Activated CD8-positive, alpha-beta memory T cell treated with anti-CD3 and anti-CD28 coated beads, Interleukin-2, amount 10 ng/mL, durations not matched to agents 7 days and 5 days (primary cell): ENCODE results near the gene FSD1. TPM values are rescaled to one million over a fixed set of nuclear protein-coding genes. Genes with fewer than 3 reads are reported as not detected.
"Not testable (repeated sequence)": the region's sequence is repeated elsewhere in the genome, so short reads cannot be mapped to it uniquely, and the experiment has no call there.

Source experiments
- ATAC-seq: fragments of 150-1000 bp; cut with Tn5 transposase; one replicate; pipeline ENCODE4 v1.10.0; 2021; ENCODE audit warnings: moderate library complexity
- CTCF ChIA-PET: fragments of 350-600 bp; sonication (Branson Sonifier 250); formaldehyde crosslinking; loops from one replicate; lab custom pipeline; 2021; ENCODE audit warnings: antibody characterized with exemption; lab: Charles Lee
- DNase-seq: peaks from one replicate; pipeline ENCODE4 v3.0.0-alpha.2; 2020
- H3K27ac Mint-ChIP-seq: one replicate; pipeline ENCODE4 v1.8.0; 2021; ENCODE audit warnings: mild to moderate bottlenecking, mixed read lengths
- H3K27me3 Mint-ChIP-seq: one replicate; pipeline ENCODE4 v1.8.0; 2021; ENCODE audit warnings: mixed read lengths
- H3K36me3 Mint-ChIP-seq: one replicate; pipeline ENCODE4 v1.8.0; 2021; ENCODE audit warnings: mild to moderate bottlenecking, mixed read lengths
- H3K4me1 Mint-ChIP-seq: one replicate; pipeline ENCODE4 v1.8.0; 2021; ENCODE audit warnings: mixed read lengths
- H3K4me3 Mint-ChIP-seq: one replicate; pipeline ENCODE4 v1.8.0; 2021; ENCODE audit warnings: mild to moderate bottlenecking, moderate library complexity, mixed read lengths
- H3K9me3 Mint-ChIP-seq: one replicate; pipeline ENCODE4 v1.8.0; 2022; ENCODE audit warnings: low read depth, mixed read lengths
- total RNA-seq, 2 experiments: library from RNA; stranded (reverse); gene quantifications; one replicate each; pipeline ENCODE4 v1.2.3, GENCODE V29; 2021

Gene FSD1
- total RNA-seq, 2 experiments from 2014 or later, result 24.7 to 30.6 TPM

DNA sequence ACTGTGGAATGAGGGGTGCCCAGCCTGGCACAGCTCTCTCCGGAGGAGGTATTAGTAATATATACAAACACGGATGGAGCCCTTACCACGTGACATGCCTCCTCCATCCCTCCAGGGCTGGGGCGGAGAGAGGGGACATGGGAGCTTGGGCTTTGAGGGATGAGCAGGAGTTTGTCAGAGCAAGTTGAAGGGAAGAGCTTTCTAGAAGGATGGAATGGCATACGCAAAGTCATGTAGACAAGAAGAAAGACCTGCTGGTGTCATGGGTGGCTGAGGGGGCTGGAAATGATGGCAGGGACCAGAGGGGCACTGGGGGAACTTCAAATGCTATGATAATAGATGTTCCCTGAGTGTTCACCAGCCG, 41.6 kb downstream of the FSD1 start:
- Mint-ChIP-seq H3K36me3 (peaks cover 11% of the 10 kb centered on the region), H3K4me1 (peaks cover 17% of the 10 kb centered on the region), H3K4me3 (no peak overlapping the region), H3K27ac (no peak overlapping the region), H3K27me3 (no peaks in the 10 kb centered on the region), H3K9me3 (no peaks in the 10 kb centered on the region)
- CTCF ChIA-PET, result interaction anchor here (4.4 kb wide), 1 partner anchor 79 kb away, joined by 31 read pairs; no protein-coding TSS in a partner anchor
- DNase-seq (no peak), ATAC-seq (no peak)

DNA sequence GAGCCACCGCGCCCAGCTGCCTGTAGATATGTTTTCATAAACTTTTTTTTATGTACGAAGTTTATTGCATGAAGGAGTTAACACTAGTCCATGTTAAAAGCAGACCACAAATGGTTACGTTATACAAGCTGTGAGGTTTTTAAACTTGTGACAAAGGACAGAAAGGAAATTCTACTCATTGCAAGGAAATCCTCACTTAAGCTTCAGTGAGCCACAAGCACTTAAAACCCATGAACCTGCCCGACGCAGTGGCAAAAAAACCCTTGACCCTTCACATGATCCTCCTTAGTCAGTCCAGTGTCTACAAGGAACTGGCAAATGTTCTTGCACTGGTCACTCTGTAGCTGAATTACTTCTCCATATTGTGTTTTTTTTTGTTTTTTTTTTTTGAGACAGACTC, 43.1 kb downstream of the FSD1 start:
- no peak overlapping the region for H3K4me3 Mint-ChIP-seq
- H3K27me3 Mint-ChIP-seq, result no peaks in the 10 kb centered on the region
- DNase-seq (no peak), ATAC-seq (no peak)
- H3K4me1 Mint-ChIP-seq, result peaks cover 14% of the 10 kb centered on the region
- no peak overlapping the region for H3K27ac Mint-ChIP-seq
- H3K9me3 Mint-ChIP-seq, result no peaks in the 10 kb centered on the region
- CTCF ChIA-PET, result interaction anchor here (0.6 to 4.4 kb wide), 4 partner anchors 15 to 80 kb away, joined by 3 to 31 read pairs (median 4); no protein-coding TSS in a partner anchor
- peaks cover 11% of the 10 kb centered on the region for H3K36me3 Mint-ChIP-seq

DNA sequence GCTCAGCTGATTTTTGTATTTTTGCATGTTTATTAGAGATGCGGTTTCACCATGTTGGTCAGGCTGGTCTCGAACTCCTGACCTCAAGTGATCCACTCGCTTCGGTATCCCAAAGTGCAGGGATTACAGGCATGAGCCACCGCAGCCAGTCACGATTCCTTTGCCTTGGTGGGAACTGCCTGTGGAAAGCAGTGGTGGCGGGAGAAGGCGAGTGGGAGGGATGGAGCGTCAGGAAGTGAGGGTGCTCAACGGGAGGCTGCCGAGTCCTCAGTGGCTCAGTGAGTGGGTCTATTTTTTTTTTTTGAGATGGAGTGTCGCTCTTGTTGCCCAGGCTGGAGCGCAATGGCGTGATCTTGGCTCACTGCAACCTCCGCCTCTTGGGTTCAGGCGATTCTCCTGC, 44.8 kb downstream of the FSD1 start:
- not testable (repeated sequence) for H3K9me3 Mint-ChIP-seq, H3K4me3 Mint-ChIP-seq, ATAC-seq, H3K4me1 Mint-ChIP-seq, H3K27me3 Mint-ChIP-seq, DNase-seq, H3K27ac Mint-ChIP-seq
- CTCF ChIA-PET, result interaction anchor here (0.5 to 4.4 kb wide), 2 partner anchors 82 to 362 kb away, joined by 4 to 31 read pairs; no protein-coding TSS in a partner anchor
- peaks cover 11% of the 10 kb centered on the region for H3K36me3 Mint-ChIP-seq

DNA sequence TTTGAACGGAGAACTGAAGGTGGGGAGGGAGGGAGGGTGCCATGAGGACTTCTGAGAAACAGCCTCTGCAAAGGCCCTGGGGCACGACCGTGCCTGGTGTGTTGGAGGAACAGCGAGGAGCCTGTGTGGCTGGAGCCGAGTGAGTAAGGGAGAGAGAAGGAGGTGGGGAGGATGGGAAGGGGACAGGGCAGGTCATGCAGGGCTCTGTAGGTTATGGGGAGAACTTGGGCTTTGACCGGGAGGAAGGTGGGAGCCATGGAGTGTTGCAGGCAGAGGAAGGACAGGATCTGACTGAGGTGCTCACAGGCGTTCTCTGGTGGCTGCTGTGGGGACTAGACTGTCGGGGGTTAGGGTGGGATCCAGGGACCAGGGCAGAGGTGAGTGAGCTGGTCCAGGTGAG, 45.7 kb downstream of the FSD1 start:
- no peaks in the 10 kb centered on the region for H3K9me3 Mint-ChIP-seq
- peaks cover 8% of the 10 kb centered on the region for H3K4me1 Mint-ChIP-seq
- no peak overlapping the region for H3K27ac Mint-ChIP-seq
- H3K4me3 Mint-ChIP-seq, result no peak overlapping the region
- H3K27me3 Mint-ChIP-seq, result no peaks in the 10 kb centered on the region
- ATAC-seq (no peak), DNase-seq (no peak)
- CTCF ChIA-PET, result interaction anchor here (5.8 kb wide), 1 partner anchor 84 kb away, joined by 125 read pairs; no protein-coding TSS in a partner anchor
- peaks cover 11% of the 10 kb centered on the region for H3K36me3 Mint-ChIP-seq

DNA sequence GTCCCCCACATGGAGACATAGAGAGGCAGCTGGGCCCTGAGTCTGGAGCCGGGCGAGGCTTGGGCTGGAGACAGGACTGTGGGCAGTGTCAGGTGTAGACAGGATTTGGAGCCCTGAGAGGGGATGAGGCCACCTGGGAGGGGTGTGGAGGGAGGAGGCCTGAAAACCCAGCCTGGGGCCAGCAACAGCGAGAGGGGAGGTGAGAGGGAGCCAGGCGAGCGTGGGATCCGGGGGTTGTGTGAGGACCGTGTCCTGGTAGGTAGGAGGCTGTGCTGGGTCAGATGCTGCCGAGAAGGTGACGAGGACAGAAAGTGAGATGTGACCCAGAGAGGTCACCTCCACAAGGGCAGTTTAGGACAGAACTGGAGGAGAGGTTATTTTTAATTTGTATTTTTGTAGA, 46.3 kb downstream of the FSD1 start:
- CTCF ChIA-PET, result interaction anchor here (5.8 kb wide), 1 partner anchor 85 kb away, joined by 125 read pairs; no protein-coding TSS in a partner anchor
- H3K27me3 Mint-ChIP-seq, result no peaks in the 10 kb centered on the region
- H3K4me1 Mint-ChIP-seq, result peaks cover 4% of the 10 kb centered on the region
- no peak for DNase-seq
- ATAC-seq, result no peak
- no peaks in the 10 kb centered on the region for H3K9me3 Mint-ChIP-seq
- no peak overlapping the region for H3K27ac Mint-ChIP-seq
- H3K4me3 Mint-ChIP-seq, result no peak overlapping the region
- peaks cover 7% of the 10 kb centered on the region for H3K36me3 Mint-ChIP-seq

DNA sequence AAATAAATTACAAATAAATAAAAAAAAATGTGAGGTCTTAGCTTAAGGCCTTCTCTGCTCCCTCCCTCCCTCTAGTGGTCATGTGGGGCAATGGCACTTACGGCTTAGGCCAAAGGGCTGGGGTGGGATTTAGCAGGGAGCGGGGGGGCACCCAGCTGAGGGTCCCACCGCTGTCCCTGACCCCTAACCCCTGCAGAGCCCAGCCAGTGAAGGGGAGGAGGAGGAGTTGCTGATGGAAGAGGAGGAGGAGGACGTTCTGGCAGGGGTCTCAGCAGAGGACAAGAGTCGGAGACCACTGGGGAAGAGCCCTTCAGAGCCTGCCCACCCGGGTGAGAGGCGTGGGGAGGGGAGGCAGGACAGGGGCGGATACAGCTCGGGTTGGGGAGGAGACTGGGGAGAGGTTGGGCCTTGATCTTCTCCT, 48.3 kb downstream of the FSD1 start:
- CTCF ChIA-PET, result interaction anchor here (0.6 to 5.8 kb wide), 38 partner anchors 9 to 367 kb away, joined by 3 to 125 read pairs (median 6); partner anchors contain the start of genes CHAF1A, FSD1, MPND and SH3GL1
- Mint-ChIP-seq H3K9me3 (no peaks in the 10 kb centered on the region), H3K27me3 (no peaks in the 10 kb centered on the region), H3K4me1 (peaks cover 1% of the 10 kb centered on the region), H3K36me3 (no peaks in the 10 kb centered on the region), H3K4me3 (no peak overlapping the region), H3K27ac (no peak overlapping the region)
- ATAC-seq (peak; percentile 69), DNase-seq (peak; percentile 76)

DNA sequence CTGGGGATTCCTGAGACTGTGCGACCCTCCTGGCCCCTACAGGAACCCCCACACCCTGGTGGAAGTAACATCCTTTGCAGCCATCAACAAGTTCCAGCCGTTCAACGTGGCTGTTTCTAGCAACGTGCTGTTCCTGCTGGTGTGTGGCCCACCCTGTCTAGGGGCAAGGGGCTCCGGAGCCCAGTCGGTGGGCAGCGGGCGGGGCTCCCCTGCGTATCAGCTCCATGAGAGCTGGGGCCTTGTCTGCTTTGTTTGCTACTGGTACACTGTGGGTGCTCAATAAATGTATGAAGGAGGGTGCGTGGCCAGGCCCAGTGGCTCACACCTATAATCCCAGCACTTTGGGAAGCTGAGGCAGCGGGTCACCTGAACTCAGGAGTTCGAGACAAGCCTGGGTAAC, 49.9 kb downstream of the FSD1 start:
- H3K9me3 Mint-ChIP-seq, result no peaks in the 10 kb centered on the region
- no peaks in the 10 kb centered on the region for H3K27me3 Mint-ChIP-seq
- H3K4me1 Mint-ChIP-seq, result peaks cover 1% of the 10 kb centered on the region
- no peak overlapping the region for H3K27ac Mint-ChIP-seq
- H3K36me3 Mint-ChIP-seq, result no peaks in the 10 kb centered on the region
- DNase-seq (no peak), ATAC-seq (no peak)
- CTCF ChIA-PET, result interaction anchor here (2.6 to 5.8 kb wide), 3 partner anchors 11 to 88 kb away, joined by 9 to 125 read pairs (median 46); partner anchors contain the start of genes MPND and STAP2
- H3K4me3 Mint-ChIP-seq, result no peak overlapping the region

DNA sequence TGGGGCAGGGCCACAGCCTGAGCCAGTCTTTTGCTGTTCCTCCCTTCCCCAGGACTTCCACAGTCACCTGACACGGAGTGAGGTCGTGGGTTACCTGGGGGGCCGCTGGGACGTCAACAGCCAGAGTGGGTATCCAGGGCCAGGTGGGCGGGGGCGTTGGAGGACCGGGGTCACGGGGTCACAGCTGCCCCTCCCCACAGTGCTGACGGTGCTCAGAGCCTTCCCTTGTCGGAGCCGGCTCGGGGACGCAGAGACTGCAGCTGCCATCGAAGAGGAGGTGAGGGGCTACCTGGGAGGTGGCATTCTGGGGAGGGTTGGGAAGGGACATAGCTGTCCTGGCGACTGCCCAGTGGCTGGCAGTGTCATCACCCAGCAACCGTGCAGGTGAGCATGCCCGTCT, 50.5 kb downstream of the FSD1 start:
- Mint-ChIP-seq H3K27ac (no peak overlapping the region), H3K36me3 (no peaks in the 10 kb centered on the region), H3K4me1 (peaks cover 1% of the 10 kb centered on the region), H3K27me3 (no peaks in the 10 kb centered on the region), H3K9me3 (no peaks in the 10 kb centered on the region), H3K4me3 (no peak overlapping the region)
- ATAC-seq, result no peak
- CTCF ChIA-PET, result interaction anchor here (3.6 to 5.8 kb wide), 2 partner anchors 12 to 89 kb away, joined by 46 to 125 read pairs; partner anchors contain the start of gene MPND
- DNase-seq, result no peak

DNA sequence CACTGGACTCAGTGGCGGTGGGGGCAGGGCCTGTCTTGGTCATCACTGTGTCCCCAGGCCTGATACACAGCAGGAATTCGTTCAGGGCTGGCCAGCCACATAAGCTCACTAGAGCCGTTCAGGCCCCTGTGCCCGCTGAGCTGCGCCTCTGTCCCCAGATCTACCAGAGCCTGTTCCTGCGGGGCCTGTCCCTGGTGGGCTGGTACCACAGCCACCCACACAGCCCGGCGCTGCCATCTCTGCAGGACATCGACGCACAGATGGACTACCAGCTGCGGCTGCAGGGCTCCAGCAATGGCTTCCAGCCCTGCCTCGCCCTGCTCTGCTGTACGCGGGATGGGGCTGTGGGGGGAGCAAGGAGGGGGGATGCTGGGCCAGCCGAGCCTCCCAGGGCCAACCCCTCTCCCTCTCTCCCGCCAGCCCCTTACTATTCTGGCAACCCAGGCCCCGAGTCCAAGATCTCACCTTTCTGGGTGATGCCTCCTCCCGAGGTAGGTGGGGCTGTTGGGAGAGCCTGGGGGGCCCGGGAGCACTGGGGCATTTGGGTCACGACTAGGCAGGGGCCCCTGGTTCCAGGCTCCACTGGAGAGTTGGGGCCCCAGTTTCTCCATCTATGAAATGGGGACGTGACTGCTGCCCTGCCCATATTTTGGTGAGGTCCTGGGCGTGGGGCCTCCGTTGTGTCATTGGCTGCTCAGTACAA, 52.8 kb downstream of the FSD1 start:
- peaks cover 1% of the 10 kb centered on the region for H3K4me1 Mint-ChIP-seq
- no peak overlapping the region for H3K4me3 Mint-ChIP-seq
- H3K9me3 Mint-ChIP-seq, result no peaks in the 10 kb centered on the region
- ATAC-seq (no peak), DNase-seq (no peak)
- peaks cover 3% of the 10 kb centered on the region for H3K36me3 Mint-ChIP-seq
- CTCF ChIA-PET, result interaction anchor here (1.6 to 1.9 kb wide), 2 partner anchors 43 to 90 kb away, joined by 4 to 8 read pairs; partner anchors contain the start of gene SH3GL1
- H3K27ac Mint-ChIP-seq, result no peak overlapping the region
- H3K27me3 Mint-ChIP-seq, result no peaks in the 10 kb centered on the region

DNA sequence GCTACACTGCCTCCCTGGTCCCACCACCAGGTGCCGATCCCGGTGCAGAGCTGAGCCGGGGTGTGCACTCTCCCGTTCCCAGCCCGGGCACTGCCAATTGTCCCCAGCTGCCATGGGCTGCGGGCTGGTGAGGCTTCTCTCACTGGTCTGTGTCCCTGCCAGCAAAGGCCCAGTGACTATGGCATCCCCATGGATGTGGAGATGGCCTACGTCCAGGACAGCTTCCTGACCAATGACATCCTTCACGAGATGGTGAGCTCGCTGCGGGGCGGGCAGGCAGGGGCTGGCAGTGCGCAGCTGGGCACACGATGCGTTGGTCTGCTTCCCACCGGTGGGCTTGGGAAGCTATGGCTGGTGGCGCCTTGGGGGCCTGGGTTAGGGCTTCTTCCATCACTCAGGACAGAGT, 53.5 kb downstream of the FSD1 start:
- Mint-ChIP-seq H3K4me3 (no peak overlapping the region), H3K9me3 (no peaks in the 10 kb centered on the region), H3K27ac (no peak overlapping the region), H3K27me3 (no peaks in the 10 kb centered on the region), H3K4me1 (no peaks in the 10 kb centered on the region), H3K36me3 (peaks cover 3% of the 10 kb centered on the region)
- DNase-seq (no peak), ATAC-seq (no peak)
- CTCF ChIA-PET, result interaction anchor here (1.2 to 2.9 kb wide), 4 partner anchors 11 to 91 kb away, joined by 3 to 12 read pairs (median 4); partner anchors contain the start of gene SH3GL1

DNA sequence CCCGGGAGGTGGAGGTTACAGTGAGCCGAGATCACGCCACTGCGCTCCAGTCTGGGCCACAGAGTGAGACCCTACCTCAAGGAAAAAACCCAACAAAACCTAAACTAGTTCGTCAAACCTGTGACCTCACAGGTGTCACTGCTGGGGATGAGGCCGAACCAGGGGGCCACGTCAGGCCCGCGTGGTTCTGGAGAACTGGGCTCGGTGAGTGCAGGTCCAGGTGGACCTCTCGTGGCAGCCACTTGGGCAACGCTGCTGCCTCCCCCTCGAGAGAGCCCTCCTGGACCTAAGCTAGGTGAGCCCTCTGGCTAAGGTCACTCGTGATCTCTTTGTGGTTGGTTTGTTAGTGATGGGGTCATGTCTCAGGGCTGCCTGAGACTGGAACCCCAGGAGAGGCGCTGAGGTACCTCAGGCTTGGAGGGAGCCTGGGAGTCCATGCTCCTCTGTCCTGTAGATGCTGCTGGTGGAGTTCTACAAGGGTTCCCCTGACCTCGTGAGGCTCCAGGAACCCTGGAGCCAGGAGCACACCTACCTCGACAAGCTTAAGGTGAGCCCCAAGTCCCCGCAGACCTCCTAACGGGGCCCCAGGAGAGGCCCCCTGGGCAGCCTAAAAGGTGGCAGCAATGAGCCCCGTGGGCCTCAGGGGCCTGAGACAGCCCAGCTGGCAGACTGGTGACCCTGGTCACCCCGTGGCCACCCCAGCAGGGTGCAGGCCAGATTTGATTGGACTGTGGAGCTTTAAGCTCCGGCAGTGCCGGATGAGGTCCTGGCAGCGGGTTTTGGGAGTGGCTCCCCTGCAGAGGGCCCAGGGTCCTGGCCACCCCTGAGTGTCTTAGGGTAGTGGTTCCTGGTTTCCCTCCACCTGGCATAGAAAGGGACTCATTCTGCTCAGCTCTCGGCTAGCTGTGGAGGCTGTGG, 54.6 kb downstream of the FSD1 start:
- Mint-ChIP-seq H3K4me3 (no peak overlapping the region), H3K27ac (no peak overlapping the region), H3K9me3 (no peaks in the 10 kb centered on the region), H3K36me3 (peaks cover 3% of the 10 kb centered on the region), H3K27me3 (no peaks in the 10 kb centered on the region), H3K4me1 (no peaks in the 10 kb centered on the region)
- DNase-seq (no peak), ATAC-seq (no peak)
- CTCF ChIA-PET, result interaction anchor here (1.2 to 2.9 kb wide), 4 partner anchors 10 to 92 kb away, joined by 3 to 12 read pairs (median 4); partner anchors contain the start of gene SH3GL1

DNA sequence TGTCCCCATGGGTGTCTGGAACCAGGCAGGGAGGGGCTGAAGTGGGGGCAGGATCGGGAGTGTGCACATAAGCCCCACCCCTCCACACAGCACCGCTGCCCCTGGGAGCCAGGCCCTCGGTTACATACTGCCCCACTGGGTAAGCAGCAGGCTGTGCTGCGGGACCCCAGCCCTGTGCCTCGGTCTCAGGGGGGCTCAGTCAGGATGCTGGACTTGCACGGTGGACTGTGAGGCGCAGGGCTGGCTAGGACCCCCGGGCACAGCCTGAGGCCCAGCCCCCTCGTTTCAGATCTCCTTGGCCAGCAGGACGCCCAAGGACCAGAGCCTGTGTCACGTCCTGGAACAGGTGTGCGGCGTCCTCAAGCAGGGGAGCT, 55.2 kb downstream of the FSD1 start:
- CTCF ChIA-PET, result interaction anchor here (2.9 kb wide), 1 partner anchor 92 kb away, joined by 12 read pairs; no protein-coding TSS in a partner anchor
- Mint-ChIP-seq H3K4me1 (no peaks in the 10 kb centered on the region), H3K36me3 (peaks cover 3% of the 10 kb centered on the region), H3K27ac (no peak overlapping the region), H3K4me3 (no peak overlapping the region), H3K27me3 (no peaks in the 10 kb centered on the region), H3K9me3 (no peaks in the 10 kb centered on the region)
- DNase-seq, result no peak
- no peak for ATAC-seq

DNA sequence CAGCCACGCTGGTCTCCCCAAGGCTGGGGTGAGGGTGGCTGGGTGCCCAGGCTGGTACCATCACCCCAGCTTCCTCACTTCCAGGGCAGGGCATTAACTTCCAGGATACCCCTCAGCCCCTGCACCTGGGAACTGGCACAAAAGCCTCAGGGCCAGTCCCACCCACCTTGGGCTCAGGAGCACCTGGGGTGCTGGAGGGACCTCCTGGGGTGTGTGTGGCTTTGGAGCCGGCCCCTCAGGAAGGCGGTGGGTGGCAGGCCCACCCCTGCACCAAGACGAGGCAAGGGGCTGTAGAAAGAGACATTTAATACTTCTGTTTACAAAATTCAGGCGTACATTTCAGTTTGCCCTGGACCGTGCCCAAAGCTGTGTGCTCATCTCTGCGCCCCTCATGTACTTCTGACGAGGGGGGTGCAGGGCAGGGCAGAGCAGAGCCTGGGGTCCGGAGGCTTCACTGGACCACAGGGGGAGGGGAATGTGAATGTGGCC, 55.7 kb downstream of the FSD1 start:
- CTCF ChIA-PET, result interaction anchor here (1.8 to 2.9 kb wide), 2 partner anchors 40 to 93 kb away, joined by 4 to 12 read pairs; partner anchors contain the start of gene SH3GL1
- ATAC-seq (no peak), DNase-seq (no peak)
- Mint-ChIP-seq H3K36me3 (peaks cover 3% of the 10 kb centered on the region), H3K27ac (no peak overlapping the region), H3K4me3 (no peak overlapping the region), H3K9me3 (no peaks in the 10 kb centered on the region), H3K4me1 (no peaks in the 10 kb centered on the region), H3K27me3 (no peaks in the 10 kb centered on the region)
